ENCODE results near the gene ZNF689.
"Not testable (repeated sequence)": the region's sequence is repeated elsewhere in the genome, so short reads cannot be mapped to it uniquely, and the experiment has no call there.

The ZNF689 gene

DNA sequence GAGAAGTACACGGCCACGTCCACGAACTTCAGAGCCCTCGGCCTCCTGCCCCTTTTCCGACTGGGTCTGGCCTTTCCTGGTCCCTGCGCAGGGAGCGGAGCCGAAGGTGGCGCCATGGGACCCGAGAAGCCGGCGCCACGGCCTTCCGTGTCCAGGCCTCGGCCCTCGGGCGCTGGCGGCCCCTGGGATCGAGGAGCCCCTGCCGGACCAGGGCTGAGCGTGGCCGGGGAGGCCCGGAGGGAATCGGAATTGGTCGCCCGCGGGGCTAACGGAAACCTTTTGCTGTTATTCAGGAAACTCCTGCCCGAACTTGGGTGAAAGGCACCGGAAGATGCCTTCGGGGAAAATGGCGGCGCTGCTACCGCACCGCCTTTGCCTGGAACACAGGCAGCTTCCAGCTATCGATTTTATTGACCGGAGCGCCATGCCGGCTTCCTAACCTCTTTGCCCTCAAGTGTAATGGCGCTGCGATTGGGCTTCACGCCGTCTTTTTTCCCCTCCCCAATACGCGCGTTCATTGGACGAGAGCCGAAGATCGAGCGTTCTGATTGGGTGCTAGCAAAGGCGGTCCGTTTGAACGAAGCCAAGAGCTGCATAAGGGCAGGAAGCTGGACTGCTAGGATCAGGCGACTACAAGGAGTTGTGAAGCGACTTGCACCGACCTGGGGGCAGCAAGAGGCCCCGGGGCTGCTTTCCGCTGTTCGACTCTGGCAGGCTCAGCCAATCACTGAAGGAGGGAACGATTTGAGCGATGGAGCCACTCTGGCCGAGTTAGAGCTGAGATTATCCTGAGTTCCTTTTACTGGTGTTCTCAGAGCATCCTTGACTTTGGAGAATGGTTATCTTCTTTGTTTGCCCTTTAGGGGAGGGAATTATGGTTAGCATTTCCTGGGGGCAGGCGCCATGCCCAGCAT, at the start of gene ZNF689:
ZNF689 (minus strand) TSS at position 464 of the 914 bp plus-strand sequence; CDS start at position 116, 348 bp downstream.
- DNase-seq, result peak; percentile 96

DNA sequence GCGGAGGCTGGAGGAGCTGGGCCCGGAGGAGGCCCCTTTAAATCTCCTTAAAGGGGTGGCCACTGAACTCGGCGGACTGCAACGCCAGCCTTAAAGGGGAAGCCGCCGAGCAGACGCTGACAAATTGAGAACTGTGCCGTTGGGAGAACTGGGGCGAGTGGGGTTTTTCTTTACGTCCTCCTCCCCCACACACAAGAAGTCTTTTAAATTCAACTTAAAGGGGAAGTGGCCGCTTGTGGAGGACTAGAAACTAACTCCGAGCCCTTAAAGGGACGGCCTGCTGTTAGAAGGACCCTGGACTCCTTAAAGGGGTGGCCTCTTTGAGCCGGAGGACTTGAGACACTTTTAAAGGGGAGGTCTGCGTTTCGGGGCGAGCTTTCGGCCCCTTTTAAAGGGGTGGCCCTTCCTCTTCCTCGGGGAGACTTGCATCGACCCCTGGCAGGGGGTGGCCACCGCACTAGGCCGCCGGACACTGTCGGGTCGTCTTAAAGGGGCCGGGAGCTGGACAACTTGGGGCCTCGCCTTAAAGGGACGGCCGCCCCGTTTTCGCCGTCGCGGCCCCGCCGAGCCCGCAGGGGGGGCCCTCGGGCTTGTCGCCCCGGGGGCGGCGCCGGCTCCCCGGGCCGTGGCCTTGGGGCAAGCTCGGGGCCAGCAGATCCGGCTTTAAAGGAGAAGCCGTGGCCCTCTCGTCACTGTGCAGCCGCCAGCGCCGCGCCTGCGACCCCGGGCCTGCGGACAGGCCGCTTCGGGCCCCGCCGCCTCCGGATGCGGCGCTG, 48.7 kb upstream of the ZNF689 start:
- no peak for DNase-seq

DNA sequence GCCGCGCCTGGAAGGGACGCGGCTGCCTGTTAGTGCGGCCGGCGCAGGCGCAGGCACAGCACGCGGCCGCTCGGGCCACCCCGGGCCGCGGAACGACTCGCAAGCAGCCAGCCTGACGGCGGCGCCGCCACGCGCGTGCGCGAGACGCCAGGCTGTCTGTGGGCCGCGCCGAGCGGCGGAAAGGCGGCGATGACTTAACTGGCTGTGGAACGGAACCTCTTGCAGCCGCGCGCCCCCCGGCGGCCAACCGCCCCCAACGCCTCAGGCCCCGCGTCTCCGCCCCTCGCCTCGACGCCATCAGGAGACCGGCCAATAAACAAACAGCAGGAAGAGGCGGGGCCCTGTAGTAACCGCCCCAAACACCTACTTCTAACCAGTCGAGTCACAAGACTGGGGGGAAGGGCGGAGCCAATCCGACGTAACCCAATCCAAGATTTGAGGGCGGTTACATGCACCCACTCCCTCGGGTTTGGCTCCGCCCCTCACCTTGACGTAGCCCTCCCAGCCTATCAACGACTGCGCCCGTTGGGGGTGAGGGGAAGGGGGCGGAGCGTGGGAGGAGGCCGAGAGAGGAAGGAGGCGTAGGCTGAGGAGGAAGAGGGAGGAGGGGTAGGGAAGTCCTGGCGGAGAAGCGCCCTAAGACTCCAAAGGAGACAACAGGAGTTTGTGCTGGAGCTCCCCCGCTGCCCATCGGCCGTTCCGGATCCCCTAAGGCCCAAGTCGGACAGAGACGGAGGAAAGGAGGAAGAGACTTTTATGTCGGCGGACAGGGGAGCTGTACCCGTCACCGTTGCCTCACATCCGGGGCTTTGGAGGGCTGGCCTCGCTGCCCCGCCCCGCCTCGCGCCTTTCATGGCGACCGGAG, 47.9 kb upstream of the ZNF689 start, which contains the start of gene FBRS:
FBRS (plus strand) TSS at position 566 of the 865 bp plus-strand sequence. CDS start 1,088 bp downstream, outside the sequence.
- DNase-seq, result peak; percentile 100

DNA sequence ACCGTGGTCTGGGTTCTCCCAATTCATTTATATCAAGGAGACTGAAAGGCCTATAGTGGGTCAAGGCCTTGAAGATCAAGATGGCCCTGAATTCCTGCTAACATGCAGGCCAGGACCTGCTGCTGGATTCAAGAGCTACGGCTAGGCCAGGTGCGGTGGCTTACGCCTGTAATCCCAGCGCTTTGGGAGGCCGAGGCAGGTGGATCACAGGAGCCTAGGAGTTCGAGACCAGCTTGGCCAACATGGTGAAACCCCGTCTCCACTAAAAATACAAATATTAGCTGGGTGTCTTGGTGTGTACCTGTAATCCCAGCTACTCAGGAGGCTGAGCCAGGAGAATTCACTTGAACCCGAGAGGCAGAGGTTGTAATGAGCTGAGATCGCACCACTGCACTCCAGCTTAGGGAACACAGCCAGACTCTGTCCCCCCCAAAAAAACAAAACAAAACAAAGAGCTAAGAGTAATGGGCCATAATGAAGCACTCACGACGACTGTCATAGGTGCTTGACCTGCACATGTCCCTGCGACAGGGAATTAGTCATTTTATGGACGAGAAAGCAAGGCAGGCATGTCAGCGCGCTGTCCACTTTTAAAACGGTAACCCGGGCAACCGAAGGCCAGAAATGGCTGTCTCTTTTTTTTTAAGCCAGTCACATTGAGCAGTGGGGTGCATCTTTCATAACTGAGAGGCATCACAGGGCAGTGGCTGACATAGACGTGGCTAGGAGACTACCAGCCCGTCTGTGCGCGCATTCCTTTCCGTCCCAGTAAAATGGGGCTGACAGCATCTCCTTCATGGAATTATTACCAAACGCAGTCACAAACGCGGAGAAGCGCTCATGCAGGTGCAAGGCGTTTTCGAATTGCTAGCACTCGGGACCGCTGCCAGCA, 47.0 kb upstream of the ZNF689 start:
- no peak for DNase-seq

DNA sequence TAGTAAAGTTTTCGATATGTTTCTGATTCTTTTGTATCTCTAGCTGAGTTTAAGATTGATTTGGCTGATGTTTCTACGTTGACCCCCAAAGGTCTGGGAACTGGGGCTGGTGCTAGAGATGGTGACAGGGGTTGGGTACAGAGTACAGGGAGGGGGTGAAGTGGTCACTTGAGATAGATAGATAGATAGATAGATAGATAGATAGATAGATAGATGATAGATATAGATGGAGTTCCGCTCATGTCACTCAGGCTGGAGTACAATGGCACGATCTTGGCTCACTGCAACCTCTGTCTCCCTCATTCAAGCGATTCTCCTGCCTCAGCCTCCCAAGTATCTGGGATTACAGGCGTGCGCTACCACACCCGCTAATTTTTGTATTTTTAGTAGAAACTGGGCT, 46.2 kb upstream of the ZNF689 start:
- no peak for DNase-seq

DNA sequence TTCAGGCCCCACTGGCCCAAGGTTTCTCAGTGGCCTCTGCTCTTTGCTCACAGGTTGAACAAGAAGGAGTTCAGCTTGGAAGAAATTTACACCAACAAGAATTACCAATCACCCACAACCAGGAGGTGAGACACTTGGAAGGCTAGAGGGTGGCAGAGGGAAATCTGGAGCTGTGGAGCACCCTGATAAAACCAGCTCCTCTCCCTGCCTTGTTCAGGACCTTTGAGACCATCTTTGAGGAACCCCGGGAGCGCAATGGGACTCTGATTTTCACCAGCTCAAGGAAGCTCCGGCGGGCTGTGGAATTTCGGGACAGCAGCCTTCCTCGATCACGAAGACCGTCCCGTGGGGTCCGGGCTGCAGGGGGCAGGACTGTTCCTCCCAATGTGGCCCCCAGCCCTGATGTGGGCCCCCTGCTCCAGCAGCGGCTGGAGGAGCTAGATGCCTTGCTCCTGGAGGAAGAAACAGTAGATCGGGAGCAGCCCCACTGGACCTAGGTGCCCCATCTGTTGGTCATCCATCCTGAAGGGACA, 45.7 kb upstream of the ZNF689 start:
- no peak for DNase-seq

DNA sequence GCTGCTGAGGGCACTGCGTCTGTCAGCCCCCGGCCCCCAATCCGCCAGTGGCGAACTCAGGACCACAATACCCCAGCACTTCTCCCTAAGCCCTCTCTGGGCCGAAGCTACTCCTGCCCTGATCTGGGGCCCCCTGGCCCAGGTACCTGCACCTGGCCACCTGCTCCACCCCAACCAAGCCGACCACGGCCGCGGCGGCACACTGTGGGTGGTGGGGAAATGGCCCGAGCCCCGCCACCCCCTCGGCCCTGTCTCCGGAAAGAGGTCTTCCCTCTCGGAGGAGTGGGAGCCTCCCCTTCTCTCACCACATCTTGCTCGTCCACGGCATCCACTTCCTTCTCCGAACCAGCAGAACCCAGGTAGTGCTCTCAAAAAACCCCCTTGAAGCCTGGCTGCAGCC, 44.7 kb upstream of the ZNF689 start:
- DNase-seq, result no peak

DNA sequence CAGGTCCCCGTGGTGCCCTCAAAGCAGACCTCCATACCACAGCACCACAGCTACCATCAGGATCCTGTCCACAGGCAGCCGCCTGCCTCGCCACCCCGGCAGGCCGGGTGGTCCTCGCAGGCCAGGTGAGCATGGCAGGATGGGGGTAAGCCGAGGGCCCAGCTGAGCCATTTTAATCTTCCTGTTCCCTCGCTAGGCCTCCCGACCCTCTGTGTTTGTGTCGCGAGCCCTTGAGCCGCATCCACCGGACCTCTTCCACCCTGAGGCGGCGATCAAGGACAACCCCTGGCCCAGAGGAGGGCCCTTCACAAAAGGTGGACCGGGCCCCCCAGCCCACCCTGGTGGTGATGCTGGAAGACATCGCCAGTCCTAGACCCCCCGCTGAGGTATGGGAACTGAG, 42.5 kb upstream of the ZNF689 start:
- no peak for DNase-seq

DNA sequence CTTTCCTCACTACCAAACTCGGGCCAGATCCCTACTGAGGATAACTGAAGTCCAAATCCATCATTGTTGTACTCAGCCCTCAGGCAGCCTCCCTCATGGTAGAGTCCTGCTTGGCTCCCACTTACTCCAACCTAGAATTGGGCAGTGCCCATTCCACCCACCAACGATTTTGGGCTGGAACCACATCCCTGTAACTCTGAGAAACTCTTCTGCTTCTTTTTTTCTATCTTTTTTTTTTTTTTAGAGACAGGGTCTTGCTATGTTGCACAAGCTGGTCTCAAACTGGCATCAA, 41.8 kb upstream of the ZNF689 start:
- DNase-seq, result no peak

DNA sequence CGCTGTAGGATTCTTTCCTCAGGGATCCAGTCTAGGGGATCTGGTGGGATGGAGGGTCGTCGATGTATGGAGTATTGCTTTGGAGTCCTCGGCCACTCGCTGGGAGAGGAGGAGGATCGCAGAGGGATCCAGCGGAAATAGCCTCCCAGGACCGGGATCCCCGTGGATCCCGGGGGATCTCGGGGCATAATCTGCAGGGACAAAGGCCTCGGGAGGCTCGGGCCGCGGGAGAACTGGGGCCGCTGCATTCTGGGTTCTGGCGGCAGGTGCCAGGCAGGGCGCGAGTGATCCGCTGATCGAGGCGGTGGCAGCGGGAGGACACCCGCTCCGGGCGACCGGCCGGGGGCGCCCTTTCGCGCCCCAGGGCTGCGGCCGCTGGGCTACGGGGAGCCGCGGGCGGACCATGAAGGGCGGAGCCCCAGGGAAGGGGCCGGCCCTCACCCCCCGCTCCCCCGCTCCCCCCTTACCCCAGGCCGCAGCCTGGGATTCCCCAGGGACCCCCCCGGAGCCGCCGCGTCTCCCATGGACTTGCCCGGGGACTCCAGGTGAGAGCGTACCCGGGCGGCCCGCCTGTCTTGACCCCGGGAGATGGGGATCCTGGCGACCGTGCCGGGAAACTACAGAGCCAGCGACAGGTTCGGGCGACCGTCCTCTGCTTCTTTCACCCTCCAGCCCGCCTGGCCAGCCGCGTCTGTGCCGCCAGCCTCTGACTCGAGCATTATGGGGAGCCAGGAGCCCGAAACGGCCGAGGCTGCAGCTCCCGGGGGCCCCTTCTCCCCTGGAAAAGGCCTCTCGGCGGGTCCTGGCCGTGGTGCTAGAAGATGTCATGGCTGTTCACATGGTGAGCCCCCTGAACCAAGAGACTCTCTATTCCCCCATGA, 41.2 kb upstream of the ZNF689 start:
- DNase-seq, result peak; percentile 63

DNA sequence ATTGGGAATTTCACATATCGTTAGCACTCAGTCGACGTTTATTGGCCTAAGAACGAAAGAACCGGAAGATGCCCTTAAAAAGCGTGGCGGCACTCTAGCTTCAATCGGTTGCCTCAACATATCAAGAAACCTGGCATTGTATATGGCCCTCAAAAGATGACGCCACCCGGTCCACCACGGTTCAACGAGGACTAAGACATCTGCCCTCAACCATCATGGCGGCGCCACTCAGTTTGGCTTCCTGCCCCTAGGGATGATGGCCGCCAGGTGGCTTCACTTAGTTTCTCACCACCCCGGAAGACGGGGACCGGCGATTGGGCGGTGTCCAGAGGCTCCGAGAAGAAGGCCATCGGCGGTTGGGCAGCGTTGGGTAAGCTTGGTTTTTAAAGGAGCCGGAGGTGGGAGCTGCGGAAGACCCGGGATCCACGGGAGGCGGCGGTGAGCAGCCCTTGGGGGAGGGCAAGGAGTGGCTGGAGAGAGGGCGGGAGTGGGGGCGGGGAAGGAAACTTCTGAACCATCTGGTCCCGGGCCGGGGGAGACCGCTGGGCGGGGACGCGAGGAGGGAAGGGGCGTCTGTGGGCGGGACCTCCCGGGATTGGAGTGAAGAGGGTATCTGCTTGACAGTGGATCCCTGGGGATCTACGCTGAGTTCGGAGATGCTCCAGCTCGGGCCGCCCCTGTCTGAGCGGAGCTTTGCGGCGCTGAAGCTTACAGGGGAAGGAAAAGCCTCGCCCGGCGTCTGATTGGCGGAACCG, 40.4 kb upstream of the ZNF689 start, which contains the start of gene PRR14:
PRR14 (plus strand) TSS at position 592 of the 755 bp plus-strand sequence. CDS start 686 bp downstream, outside the sequence.
- DNase-seq, result peak; percentile 95

DNA sequence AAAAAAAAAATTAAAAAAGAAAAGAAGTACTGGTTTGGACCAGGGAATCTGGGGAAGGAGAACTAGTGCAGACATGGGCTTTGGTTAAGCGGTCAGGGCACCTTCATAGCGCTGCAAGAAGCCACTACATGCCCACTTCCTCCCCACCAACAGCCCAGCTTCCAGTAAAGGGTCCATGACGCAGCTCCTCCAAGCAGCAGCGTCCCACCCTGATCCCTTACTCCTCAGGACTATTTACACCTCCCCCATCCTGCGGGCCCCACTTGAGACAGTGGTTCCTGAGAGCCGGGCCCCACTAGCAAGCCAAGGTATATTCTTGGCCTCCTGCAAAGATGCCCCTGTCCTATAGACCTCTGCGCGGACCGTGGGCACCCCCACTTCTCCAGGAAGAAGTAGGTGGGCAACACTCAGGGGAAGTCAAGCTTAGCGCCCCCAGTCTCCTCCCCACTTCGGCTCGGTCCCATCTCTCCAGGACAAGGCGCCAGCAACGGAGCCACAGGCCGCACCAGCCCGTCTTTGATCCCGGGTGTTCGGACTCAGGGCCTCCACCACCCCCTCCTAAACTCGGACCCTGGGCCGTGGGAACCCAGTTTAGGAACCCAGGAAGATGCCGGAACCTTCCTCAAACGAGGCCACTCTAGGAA, 39.7 kb upstream of the ZNF689 start:
- no peak for DNase-seq

DNA sequence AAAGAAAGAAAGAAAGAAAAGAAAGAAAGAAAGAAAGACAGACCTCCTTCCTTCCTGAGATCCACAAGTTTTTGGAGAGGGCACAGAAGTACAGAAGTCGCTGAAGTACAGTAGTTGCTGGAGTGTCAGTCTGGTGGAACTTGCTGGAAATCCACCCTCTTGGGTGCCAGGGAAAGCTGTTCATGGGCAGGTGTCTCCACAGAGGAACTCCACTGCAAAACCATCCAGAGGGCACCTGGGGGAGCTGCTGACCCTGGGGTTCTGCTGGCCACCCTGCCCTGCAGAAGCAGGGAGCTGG, 37.0 kb upstream of the ZNF689 start:
- DNase-seq, result no peak

DNA sequence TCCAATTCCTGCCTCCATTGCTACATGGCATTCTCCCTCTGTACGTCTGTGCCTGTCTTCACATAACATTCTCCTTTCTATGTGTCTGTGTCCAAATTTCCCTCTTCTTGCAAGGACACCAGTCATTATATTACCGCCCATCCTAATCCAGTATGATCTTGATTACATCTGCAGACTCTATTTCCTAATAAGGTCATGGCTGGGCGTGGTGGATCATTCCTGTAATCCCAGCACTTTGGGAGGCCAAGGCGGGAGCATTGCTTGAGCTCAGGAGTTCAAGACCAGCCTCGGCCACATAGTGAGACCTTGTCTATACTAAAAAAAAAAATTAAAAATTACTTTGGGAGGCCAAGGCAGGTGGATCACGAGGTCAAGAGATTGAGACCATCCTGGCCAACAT, 35.5 kb upstream of the ZNF689 start:
- no peak for DNase-seq

DNA sequence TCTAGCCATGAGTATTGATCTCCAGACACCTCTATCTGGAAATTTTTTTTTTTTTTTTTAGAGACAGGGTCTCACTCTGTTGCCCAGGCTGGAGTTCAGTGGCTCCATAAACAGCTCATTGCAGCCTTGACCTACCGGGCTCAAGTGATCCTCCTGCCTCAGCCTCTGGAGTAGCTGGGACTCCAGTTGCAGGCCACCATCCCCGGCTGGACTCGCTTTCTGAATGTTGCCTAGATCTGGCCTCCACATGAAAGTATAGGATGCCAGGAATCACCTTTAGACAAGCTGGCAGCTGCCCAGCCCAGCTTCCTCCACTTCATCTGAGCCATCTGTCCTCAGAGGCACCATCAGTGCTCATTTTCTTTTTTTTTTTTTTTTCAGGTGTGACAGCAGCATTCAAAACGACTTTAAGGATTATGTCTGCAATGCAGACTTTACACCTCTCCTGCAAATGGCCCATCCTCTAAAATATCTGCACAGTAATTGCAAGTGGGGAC, 34.2 kb upstream of the ZNF689 start:
- DNase-seq, result no peak

DNA sequence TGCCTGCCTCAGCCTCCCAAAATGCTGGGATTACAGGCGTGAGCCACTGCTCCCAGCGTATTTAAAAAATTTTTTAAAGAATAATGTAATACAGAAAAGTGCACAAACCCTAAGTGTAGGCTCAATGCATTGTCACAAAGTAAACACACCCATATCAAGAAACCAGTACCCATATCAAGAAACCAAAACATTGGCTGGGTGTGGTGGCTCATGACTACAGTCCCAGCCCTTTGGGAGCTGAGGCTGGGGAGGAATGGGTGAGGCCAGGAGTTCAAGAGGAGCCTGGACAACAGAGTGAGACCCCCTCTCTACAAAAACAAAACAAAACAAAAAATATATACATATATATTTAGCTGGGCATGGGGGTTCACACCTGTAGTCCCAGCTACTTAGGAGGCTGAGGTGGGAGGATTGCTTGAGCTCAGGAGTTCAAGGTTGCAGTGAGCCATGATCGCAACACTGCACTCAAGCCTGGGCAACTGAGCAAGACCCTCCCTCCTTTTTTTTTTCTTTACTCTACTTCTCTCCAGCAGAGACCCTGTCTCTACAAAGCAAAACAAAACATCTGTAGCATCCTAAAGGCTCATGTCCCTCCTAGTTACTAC, 31.3 kb upstream of the ZNF689 start:
- DNase-seq, result no peak

DNA sequence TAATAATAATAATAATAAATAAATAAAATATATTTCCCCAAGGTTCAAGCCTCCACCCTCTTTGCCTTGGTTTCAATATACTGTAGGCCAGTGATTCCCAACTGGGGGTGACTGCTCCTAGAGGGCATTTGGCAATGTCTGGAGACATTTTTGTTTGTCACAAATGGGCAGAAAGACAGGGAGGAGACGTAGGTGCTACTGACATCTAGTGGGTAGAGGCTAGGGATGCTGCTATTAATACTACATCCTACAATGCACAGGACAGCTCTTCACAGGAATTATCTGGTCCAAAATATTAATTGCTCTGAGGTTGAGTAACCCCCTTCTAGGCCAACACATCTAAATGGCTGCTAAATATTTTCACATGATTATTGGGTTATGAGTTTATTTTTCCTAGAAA, 27.8 kb upstream of the ZNF689 start:
- no peak for DNase-seq

DNA sequence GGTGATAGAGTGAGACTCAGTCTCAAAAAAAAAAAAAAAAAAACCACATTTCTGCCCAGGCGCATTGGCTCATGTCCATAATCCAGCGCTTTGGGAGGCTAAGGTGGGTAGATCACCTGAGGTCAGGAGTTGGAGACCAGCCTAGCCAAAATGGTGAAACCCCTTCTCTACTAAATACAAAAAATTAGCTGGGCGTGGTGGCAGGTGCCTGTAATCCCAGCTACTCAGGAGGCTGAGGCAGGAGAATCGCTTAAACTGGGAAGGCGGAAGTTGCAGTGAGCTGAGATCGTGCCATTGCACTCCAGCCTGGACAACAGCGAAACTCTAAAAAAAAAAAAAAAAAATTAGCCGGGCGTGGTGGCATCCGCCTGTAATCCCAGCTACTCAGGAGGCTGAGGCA, 26.9 kb upstream of the ZNF689 start:
- not testable (repeated sequence) for DNase-seq

DNA sequence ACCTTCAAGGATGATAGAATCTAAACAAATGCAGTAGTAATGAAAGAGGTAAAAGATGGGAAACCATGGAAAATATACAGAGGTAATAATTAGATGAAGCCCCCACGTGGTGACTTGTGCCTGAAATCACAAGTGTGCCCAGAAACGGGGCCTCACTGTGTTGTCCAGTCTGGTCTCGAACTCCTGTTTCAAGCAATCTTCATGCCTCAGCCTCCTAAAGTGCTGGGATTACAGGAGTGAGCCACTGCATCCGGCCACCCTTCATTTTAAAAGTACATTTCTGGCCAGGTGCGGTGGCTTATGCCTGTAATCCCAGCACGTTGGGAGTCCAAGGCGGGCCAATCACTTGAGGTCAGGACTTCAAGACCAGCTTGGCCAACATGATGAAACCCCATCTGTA, 26.4 kb upstream of the ZNF689 start:
- no peak for DNase-seq

Measured in activated T-cell treated with anti-CD3 and anti-CD28 coated beads for 4 hours (primary cell).